Fibroblast of lung (primary cell): ENCODE data around the gene ZNF189.

ENCODE experiments used
- EZH2 ChIP-seq: IDR thresholded peaks from 2 replicates; pipeline ENCODE4 v1.5.1; 2012; ENCODE audit warnings: low read length, control low read depth, mild to moderate bottlenecking; ENCODE audit errors: missing control alignments
- TF ChIP-seq, protein P1 (sequence below), 2 donors: IDR thresholded peaks in 1 of 2; conservative IDR thresholded peaks in 1 of 2; 1 replicate in 1 of 2; 2 replicates in 1 of 2; pipeline ENCODE4 v1.5.1; 2011 to 2012; ENCODE audit warnings: low read length in 2 of 2, control low read depth in 1 of 2, inconsistent platforms in 1 of 2, low read depth in 1 of 2, mild to moderate bottlenecking in 1 of 2

DNA sequence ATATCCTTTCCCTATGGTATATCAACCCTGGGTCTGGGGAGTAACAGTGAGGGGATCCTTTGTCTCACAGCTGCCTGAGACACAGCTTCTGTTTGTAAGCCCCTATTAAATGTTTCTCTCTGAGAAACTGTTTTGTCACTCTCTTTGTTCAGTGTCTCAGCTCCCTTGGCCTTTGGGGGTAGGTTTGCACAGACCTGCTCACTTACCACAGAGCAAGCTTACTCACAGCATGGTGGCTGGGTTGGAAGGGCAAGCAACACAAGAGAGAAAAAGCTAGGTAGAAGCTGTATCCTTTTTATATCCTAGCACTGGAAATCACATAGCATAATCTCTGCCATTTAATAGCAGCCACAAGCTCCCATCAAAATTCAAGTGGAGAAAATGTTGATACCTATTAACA lies 18.4 kb upstream of the ZNF189 start:
- TF ChIP-seq, protein P1, sequence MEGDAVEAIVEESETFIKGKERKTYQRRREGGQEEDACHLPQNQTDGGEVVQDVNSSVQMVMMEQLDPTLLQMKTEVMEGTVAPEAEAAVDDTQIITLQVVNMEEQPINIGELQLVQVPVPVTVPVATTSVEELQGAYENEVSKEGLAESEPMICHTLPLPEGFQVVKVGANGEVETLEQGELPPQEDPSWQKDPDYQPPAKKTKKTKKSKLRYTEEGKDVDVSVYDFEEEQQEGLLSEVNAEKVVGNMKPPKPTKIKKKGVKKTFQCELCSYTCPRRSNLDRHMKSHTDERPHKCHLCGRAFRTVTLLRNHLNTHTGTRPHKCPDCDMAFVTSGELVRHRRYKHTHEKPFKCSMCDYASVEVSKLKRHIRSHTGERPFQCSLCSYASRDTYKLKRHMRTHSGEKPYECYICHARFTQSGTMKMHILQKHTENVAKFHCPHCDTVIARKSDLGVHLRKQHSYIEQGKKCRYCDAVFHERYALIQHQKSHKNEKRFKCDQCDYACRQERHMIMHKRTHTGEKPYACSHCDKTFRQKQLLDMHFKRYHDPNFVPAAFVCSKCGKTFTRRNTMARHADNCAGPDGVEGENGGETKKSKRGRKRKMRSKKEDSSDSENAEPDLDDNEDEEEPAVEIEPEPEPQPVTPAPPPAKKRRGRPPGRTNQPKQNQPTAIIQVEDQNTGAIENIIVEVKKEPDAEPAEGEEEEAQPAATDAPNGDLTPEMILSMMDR (conservative IDR thresholded peaks at IDR 0.05 in 1 of 2, IDR thresholded peaks at IDR 0.05 in 1 of 2; ENCODE audit: low read depth in 1 of 2, low read length in 2 of 2), result no peak
- no peak for TF ChIP-seq EZH2
